ENCODE measurements around the gene RCSD1. TPM values are rescaled to one million over a fixed set of nuclear protein-coding genes. Genes with fewer than 3 reads are reported as not detected.
"Not testable (repeated sequence)": the region's sequence is repeated elsewhere in the genome, so short reads cannot be mapped to it uniquely, and the experiment has no call there.

RCSD1 gene
- total RNA-seq, 2 donors from 2014 or later = 2.8 to 13.8 TPM

DNA sequence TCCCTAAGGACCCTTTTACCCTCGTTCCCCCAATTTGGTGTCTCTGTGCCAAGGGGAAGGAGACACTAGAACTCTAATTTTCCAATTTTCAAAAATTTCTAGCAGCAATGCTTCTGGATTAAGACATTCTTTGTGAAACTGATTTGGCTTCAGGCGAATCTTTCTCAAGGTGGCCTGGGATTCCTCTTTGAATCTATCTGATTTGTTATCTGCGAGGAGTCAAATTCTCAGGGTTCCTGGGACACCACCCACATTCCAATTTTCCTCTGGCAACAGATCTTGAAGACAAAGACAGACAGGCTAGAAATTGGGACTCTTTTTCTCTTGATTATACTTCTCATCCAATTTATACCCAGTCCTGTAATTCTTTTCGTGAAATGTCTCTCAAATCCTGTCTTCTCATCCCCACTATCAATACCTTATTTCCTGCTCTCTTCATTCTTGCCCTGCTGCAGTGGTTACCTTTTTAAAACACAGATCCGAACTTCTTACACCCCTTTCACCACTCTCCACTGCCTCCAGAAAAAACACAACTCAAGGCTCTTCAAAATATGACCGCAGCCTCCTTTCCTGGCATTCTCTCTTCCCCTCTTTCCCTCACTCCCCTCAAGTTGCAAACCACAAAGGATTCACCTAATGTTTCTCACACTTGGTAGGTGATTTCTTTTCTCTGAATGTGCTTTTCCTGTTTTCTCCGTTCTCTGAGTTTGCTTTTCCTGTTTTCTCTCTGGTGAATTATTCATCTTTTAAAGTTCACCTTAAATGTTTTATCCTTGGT, 89.1 kb downstream of the RCSD1 start:
- intact Hi-C loops (cut with DNase I) = no loop called here
- TF ChIP-seq, protein P1, sequence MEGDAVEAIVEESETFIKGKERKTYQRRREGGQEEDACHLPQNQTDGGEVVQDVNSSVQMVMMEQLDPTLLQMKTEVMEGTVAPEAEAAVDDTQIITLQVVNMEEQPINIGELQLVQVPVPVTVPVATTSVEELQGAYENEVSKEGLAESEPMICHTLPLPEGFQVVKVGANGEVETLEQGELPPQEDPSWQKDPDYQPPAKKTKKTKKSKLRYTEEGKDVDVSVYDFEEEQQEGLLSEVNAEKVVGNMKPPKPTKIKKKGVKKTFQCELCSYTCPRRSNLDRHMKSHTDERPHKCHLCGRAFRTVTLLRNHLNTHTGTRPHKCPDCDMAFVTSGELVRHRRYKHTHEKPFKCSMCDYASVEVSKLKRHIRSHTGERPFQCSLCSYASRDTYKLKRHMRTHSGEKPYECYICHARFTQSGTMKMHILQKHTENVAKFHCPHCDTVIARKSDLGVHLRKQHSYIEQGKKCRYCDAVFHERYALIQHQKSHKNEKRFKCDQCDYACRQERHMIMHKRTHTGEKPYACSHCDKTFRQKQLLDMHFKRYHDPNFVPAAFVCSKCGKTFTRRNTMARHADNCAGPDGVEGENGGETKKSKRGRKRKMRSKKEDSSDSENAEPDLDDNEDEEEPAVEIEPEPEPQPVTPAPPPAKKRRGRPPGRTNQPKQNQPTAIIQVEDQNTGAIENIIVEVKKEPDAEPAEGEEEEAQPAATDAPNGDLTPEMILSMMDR (IDR thresholded peaks at IDR 0.05) = no peak
- TF ChIP-seq POLR2AphosphoS5 (IDR thresholded peaks at IDR 0.05) = no peak
- TF ChIP-seq POLR2A (IDR thresholded peaks at IDR 0.05) = no peak
- 86% methylated on average over 7 of the region's 7 CpGs for WGBS
- Histone ChIP-seq H3K27me3 (replicated peaks; ENCODE audit: insufficient read depth) (no peaks in the 10 kb centered on the region), H3K9me3 (no peaks in the 10 kb centered on the region), H3K27ac (no peak overlapping the region), H3K4me3 (no peak overlapping the region), H3K4me1 (replicated peaks) (no peaks in the 10 kb centered on the region), H3K36me3 (no peaks in the 10 kb centered on the region)
- DNase-seq (ENCODE audit: low spot score) = no peak

- not testable (repeated sequence) for H3K36me3 ChIP-seq; H3K27ac ChIP-seq; H3K4me1 ChIP-seq (replicated peaks); H3K27me3 ChIP-seq (replicated peaks; ENCODE audit: insufficient read depth); DNase-seq (ENCODE audit: low spot score); H3K4me3 ChIP-seq; H3K9me3 ChIP-seq
- WGBS = 90% methylated on average over 25 of the region's 25 CpGs
- intact Hi-C loops (cut with DNase I) = loop anchor here (5.0 kb wide), 1 partner anchor 217 kb away; the partner anchor contains the start of genes DCAF6 and MPC2
These were observed 89.8 kb downstream of the RCSD1 start for GRCh38 chr1:167719715-167720421.

DNA sequence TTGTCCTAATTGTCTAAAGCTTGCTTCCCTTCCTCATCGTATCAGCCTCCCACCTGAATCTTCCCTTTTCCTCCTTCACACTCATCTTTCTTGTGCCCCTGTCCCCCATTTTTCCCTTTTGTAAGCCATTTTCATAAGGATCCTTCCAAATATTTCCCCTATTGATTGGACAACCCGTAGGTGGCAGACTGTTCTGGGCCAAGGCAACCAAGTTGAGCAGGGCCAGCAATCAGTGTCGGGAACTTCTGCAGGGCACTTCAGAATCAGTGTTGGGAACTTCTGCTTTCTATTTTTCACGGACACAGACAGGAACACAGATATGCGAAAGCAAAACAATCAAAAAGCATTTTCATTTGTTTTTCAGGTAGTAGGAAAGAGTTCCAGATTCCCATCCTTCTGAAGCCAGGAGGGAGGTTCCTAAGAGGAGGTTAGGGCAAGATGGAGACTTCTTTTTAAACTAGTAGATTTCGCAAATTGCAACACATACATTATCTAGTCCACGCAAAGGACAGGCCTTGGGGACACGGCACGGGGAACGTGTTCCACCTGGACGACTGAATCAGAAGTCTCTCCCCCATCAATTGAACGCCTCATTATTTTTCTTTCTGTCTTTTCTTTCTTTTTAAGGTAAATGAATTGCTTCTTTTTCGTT, 91.1 kb downstream of the RCSD1 start:
- intact Hi-C loops (cut with DNase I) = loop anchor here (5.0 kb wide), 1 partner anchor 216 kb away; the partner anchor contains the start of genes DCAF6 and MPC2
- no peaks in the 10 kb centered on the region for H3K27me3 ChIP-seq (replicated peaks; ENCODE audit: insufficient read depth)
- peak overlapping the region; percentile 85 to 88 for H3K27ac ChIP-seq
- no peaks in the 10 kb centered on the region for H3K36me3 ChIP-seq
- DNase-seq (ENCODE audit: low spot score) = peak; percentile 54
- 10% methylated on average over 13 of the region's 13 CpGs for WGBS
- H3K4me1 ChIP-seq (replicated peaks) = no peaks in the 10 kb centered on the region
- H3K4me3 ChIP-seq = peak overlapping the region; percentile 92 to 98
- TF ChIP-seq, protein P1 (IDR thresholded peaks at IDR 0.05) = peak in 3 of 4 experiments; percentile 46 to 57 (median 56)
- TF ChIP-seq POLR2AphosphoS5 (IDR thresholded peaks at IDR 0.05) (peak; percentile 18), POLR2A (IDR thresholded peaks at IDR 0.05) (no peak)
- no peaks in the 10 kb centered on the region for H3K9me3 ChIP-seq

GRCh38 chr1:167721617-167722151, 91.7 kb downstream of the RCSD1 start, which contains the start of gene MPZL1:
TSS of gene MPZL1 (plus strand) at chr1:167721982. CDS start at chr1:167722152, 170 bp downstream.
- intact Hi-C loops (cut with DNase I) = loop anchor here (2.0 to 5.0 kb wide), 2 partner anchors 81 to 216 kb away; partner anchors contain the start of genes DCAF6 and MPC2
- WGBS = under 1% methylated on average over 49 of the region's 52 CpGs
- Histone ChIP-seq H3K4me1 (replicated peaks) (no peaks in the 10 kb centered on the region), H3K27ac (peak within 1 kb of the TSS; percentile 85 to 88), H3K4me3 (peak within 1 kb of the TSS; percentile 92 to 98), H3K27me3 (replicated peaks; ENCODE audit: insufficient read depth) (no peaks in the 10 kb centered on the region), H3K36me3 (no peaks in the 10 kb centered on the region), H3K9me3 (no peaks in the 10 kb centered on the region)
- peak; percentile 97 for DNase-seq (ENCODE audit: low spot score)
- peak; percentile 88 for TF ChIP-seq POLR2AphosphoS5 (IDR thresholded peaks at IDR 0.05)
- TF ChIP-seq POLR2A (IDR thresholded peaks at IDR 0.05) = peak; percentile 86
- TF ChIP-seq, protein P1 (IDR thresholded peaks at IDR 0.05) = peak in 1 of 4 experiments; percentile 19

Measured in prostate gland (tissue), 2 donors.